Esophagus muscularis mucosa (tissue), 4 donors: ENCODE measurements around the gene NTN3. TPM values are rescaled to one million over a fixed set of nuclear protein-coding genes. Genes with fewer than 3 reads are reported as not detected.
A peak's percentile ranks its signal among the peaks of the same experiment; 100 is the strongest.

Experiments used
- DNase-seq: peaks from one replicate; pipeline ENCODE4 v3.0.0-alpha.2; 2017; ENCODE audit errors: extremely low spot score
- H3K27ac ChIP-seq, 4 donors: fragments of 200-600 bp; sonication (generic); replicated peaks in 1 of 4; 1 replicate in 3 of 4; 2 replicates in 1 of 4; pipeline ENCODE4 v1.5.1; 2016 to 2019; ENCODE audit warnings: mild to moderate bottlenecking in 1 of 4
- H3K27me3 ChIP-seq, 4 donors: fragments of 200-600 bp; sonication (generic); one replicate each; pipeline versions ENCODE4 v1.5.1 to v1.6.0; 2016 to 2019
- H3K36me3 ChIP-seq, 4 donors: fragments of 200-600 bp; sonication (generic); one replicate each; pipeline ENCODE4 v1.5.1; 2016 to 2019
- H3K4me1 ChIP-seq, 4 donors: fragments of 200-600 bp; sonication (generic); one replicate each; pipeline ENCODE4 v1.5.1; 2016 to 2019
- H3K4me3 ChIP-seq, 4 donors: fragments of 200-600 bp; sonication (generic); 1 replicate in 2 of 4; 2 replicates in 2 of 4; pipeline ENCODE4 v1.5.1; 2016 to 2019; ENCODE audit warnings: mild to moderate bottlenecking in 4 of 4, moderate library complexity in 1 of 4
- H3K9me3 ChIP-seq, 4 donors: fragments of 200-600 bp; sonication (generic); 1 replicate in 3 of 4; 2 replicates in 1 of 4; pipeline ENCODE4 v1.5.1; 2016 to 2019
- CTCF ChIP-seq, 3 experiments: fragments of 200-600 bp in 2 of 3; fragments of 450-650 bp in 1 of 3; sonication (generic) in 2 of 3; IDR thresholded peaks; one replicate each; pipeline ENCODE4 v1.5.1; 2017 to 2019; ENCODE audit warnings: antibody characterized with exemption in 3 of 3, mild to moderate bottlenecking in 2 of 3, moderate library complexity in 1 of 3
- EP300 ChIP-seq: sonication (generic); formaldehyde crosslinking; IDR thresholded peaks from one replicate; pipeline ENCODE4 v1.6.1; 2017; ENCODE audit warnings: antibody characterized with exemption
- POLR2A ChIP-seq: fragments of 450-650 bp; IDR thresholded peaks from one replicate; pipeline ENCODE4 v1.6.1; 2017; ENCODE audit warnings: antibody characterized with exemption, moderate library complexity, mild to moderate bottlenecking, low read depth
- POLR2AphosphoS5 ChIP-seq, 2 donors: sonication (generic); formaldehyde crosslinking; IDR thresholded peaks; one replicate each; pipeline ENCODE4 v1.6.1; 2017; ENCODE audit warnings: antibody characterized with exemption in 2 of 2
- WGBS: methylation state at CpG from one replicate; pipeline ENCODE4 v1.1.5; 2018; 5-methylcytosine and 5-hydroxymethylcytosine counted together
- intact Hi-C: fragments of 100-400 bp; cut with DNase I; formaldehyde crosslinking; loops from one replicate; pipeline ENCODE4 v1.15.1; 2023
- total RNA-seq, 4 donors: library from RNA; depleted of rRNA; stranded (reverse); fragments of >200 nt; gene quantifications; one replicate each; pipeline versions ENCODE4 v1.1.0 to v1.2.1, GENCODE V29; 2016

The NTN3 gene
- total RNA-seq, 4 donors from 2014 or later: 0.19 to 0.42 (median 0.29) TPM; not detected in 1

GRCh38 chr16:2500430-2500917, 29.4 kb downstream of the NTN3 start:
- H3K4me1 ChIP-seq: peaks cover 42 to 48% (median 45%) of the 10 kb centered on the region in 4 donors
- no peaks in the 10 kb centered on the region for H3K27me3 ChIP-seq
- TF ChIP-seq POLR2AphosphoS5 (IDR thresholded peaks at IDR 0.05): no peak
- intact Hi-C loops: loop anchor here (2.0 to 10.0 kb wide), 4 partner anchors 43 to 236 kb away; partner anchors contain the start of genes ABCA3, CCNF and RNPS1
- WGBS: 89% methylated on average over 8 of the region's 20 CpGs
- no peak for DNase-seq
- H3K27ac ChIP-seq: no peak overlapping the region
- no peak overlapping the region for H3K4me3 ChIP-seq
- H3K9me3 ChIP-seq: no peaks in the 10 kb centered on the region
- H3K36me3 ChIP-seq: peaks cover 13 to 46% (median 30%) of the 10 kb centered on the region in 4 donors

- DNase-seq: peak; percentile 96
- WGBS: 10% methylated on average over 2 of the region's 23 CpGs
- TF ChIP-seq POLR2AphosphoS5 (IDR thresholded peaks at IDR 0.05) (peak in 1 of 2 donors; percentile 59), EP300 (no peak), CTCF (IDR thresholded peaks at IDR 0.05) (peak in 2 of 3 experiments; percentile 96 to 97), POLR2A (peak; percentile 22)
- peak overlapping the region; percentile 36 to 52 (median 40) for H3K4me3 ChIP-seq
- H3K36me3 ChIP-seq: peaks cover 10 to 42% (median 28%) of the 10 kb centered on the region in 4 donors
- H3K4me1 ChIP-seq: peaks cover 42 to 48% (median 45%) of the 10 kb centered on the region in 4 donors
- H3K27ac ChIP-seq: peak overlapping the region in 3 of 4 donors; percentile 52 to 59 (median 53)
- intact Hi-C loops: loop anchor here (2.0 to 10.0 kb wide), 4 partner anchors 44 to 236 kb away; partner anchors contain the start of genes ABCA3, CCNF and RNPS1
- H3K9me3 ChIP-seq: no peaks in the 10 kb centered on the region
- H3K27me3 ChIP-seq: no peaks in the 10 kb centered on the region
Measured at GRCh38 chr16:2500918-2501750, 30.0 kb downstream of the NTN3 start.

GRCh38 chr16:2501946-2502895, 31.1 kb downstream of the NTN3 start:
- Histone ChIP-seq H3K9me3 (no peaks in the 10 kb centered on the region), H3K36me3 (peaks cover 0 to 31% (median 17%) of the 10 kb centered on the region in 4 donors), H3K27ac (peak overlapping the region in 2 of 4 donors; percentile 53 to 59), H3K27me3 (no peaks in the 10 kb centered on the region), H3K4me3 (peak overlapping the region in 1 of 4 donors; percentile 40), H3K4me1 (peaks cover 37 to 43% (median 41%) of the 10 kb centered on the region in 4 donors)
- intact Hi-C loops: loop anchor here (2.0 to 10.0 kb wide), 4 partner anchors 45 to 237 kb away; partner anchors contain the start of genes ABCA3, CCNF and RNPS1
- DNase-seq: no peak
- TF ChIP-seq EP300: no peak
- WGBS: 62% methylated on average over 6 of the region's 18 CpGs

GRCh38 chr16:2505695-2506094, 34.6 kb downstream of the NTN3 start:
- 89% methylated on average over 11 of the region's 14 CpGs for WGBS
- no peak overlapping the region for H3K27ac ChIP-seq
- no peaks in the 10 kb centered on the region for H3K9me3 ChIP-seq
- TF ChIP-seq EP300 (no peak), CTCF (IDR thresholded peaks at IDR 0.05) (no peak), POLR2AphosphoS5 (IDR thresholded peaks at IDR 0.05) (no peak), POLR2A (no peak)
- no peaks in the 10 kb centered on the region for H3K27me3 ChIP-seq
- DNase-seq: no peak
- peaks cover 0 to 3% (median 0%) of the 10 kb centered on the region in 4 donors for H3K36me3 ChIP-seq
- intact Hi-C loops: loop anchor here (10.0 kb wide), 1 partner anchor 241 kb away; the partner anchor contains the start of gene RNPS1
- H3K4me3 ChIP-seq: no peak overlapping the region
- peaks cover 18 to 24% (median 22%) of the 10 kb centered on the region in 4 donors for H3K4me1 ChIP-seq

- WGBS: 79% methylated on average over 12 of the region's 14 CpGs
- Histone ChIP-seq H3K4me3 (no peak overlapping the region), H3K27me3 (no peaks in the 10 kb centered on the region), H3K27ac (peak overlapping the region; percentile 17 to 56 (median 48)), H3K36me3 (peaks cover 0 to 3% (median 0%) of the 10 kb centered on the region in 4 donors), H3K4me1 (peaks cover 8 to 23% (median 22%) of the 10 kb centered on the region in 4 donors), H3K9me3 (no peaks in the 10 kb centered on the region)
- intact Hi-C loops: loop anchor here (10.0 kb wide), 1 partner anchor 242 kb away; the partner anchor contains the start of gene RNPS1
- no peak for DNase-seq
- peak; percentile 19 for TF ChIP-seq POLR2A
- TF ChIP-seq POLR2AphosphoS5 (IDR thresholded peaks at IDR 0.05): no peak
Measured at GRCh38 chr16:2507052-2507659, 36.1 kb downstream of the NTN3 start.
